Fibroblast of skin of right quadriceps (primary cell): ENCODE results near the gene CAPN15.
A peak's percentile ranks its signal among the peaks of the same experiment; 100 is the strongest.
"Not testable (repeated sequence)": the region's sequence is repeated elsewhere in the genome, so short reads cannot be mapped to it uniquely, and the experiment has no call there.

Experiments
- DNase-seq: peaks from one replicate; pipeline ENCODE4 v3.0.0-alpha.2; 2013

Gene CAPN15

DNA sequence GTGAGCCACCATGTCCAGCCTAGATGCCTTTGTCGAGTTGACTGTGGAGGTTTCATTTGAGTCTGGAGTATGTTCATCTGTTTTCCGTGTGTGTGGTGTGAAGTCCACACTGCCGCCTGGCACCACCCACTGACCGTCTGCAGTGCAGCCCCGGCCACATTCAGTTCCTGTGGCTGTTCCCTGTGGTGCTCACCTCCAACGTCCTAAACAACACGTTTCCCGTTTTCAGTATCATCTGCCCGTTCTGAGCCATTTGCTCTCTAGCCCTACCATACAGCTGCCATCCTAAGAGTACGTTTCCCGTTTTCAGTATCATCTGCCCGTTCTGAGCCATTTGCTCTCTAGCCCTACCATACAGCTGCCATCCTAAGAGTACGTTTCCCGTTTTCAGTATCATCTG, 20.0 kb upstream of the CAPN15 start:
- DNase-seq, result not testable (repeated sequence)

DNA sequence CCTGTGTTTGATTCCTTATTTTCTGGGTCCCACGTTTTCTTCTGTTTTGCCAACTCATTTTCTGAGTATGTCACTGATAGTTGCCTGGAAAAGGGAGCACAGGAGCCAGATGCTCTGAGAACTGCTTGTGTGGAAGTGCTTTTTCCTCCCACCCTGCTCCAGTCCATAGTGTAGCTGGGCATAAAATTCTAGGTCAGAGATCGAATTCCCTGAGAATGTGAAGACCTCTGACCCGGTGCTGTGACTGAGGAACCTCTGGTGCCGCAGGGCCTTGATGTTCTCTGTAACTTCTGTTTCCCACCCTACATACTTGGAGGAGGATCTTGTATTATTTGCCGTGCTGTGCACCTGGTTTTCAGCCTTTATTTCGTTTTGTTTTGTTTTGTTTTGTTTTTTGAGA, 19.5 kb upstream of the CAPN15 start:
- no peak for DNase-seq

DNA sequence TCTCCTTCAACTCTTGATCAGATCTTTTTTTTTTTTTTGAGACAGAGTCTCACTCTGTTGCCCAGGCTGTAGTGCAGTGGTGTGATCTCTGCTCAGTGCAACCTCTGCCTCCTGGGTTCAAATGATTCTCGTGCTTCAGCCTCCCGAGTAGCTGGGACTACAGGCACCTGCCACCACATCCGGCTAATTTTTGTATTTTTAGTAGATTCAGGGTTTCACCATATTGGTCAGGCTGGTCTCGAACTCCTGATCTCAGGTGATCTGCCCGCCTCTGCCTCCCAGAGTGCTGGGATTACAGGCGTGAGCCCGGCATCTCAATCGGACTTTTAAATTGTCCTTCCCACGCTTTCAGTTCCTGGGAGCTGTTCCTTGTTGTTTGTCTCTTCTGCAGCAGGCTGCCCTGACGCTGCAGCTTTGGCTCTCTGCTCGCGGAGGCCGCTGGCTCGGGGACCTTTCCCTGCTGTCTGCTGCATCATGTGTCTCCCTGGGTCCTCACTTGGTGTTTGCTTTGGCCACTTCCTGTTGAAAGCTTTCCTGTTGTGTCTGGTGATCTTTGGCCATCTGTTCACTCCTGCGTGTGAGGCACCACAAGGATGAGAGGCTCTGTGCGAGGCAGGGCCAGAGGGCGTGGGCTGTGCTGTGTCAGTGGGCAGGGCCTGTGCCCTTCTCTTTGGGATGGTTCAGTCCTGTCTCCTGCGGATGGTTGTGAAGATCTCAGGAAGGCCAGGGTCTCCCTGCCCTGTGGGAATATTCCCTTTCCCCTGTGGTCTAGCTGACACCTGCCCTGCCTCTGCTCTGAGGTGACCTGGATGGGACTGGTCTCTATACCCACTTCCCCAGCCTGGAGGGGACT, 18.4 kb upstream of the CAPN15 start:
- no peak for DNase-seq

DNA sequence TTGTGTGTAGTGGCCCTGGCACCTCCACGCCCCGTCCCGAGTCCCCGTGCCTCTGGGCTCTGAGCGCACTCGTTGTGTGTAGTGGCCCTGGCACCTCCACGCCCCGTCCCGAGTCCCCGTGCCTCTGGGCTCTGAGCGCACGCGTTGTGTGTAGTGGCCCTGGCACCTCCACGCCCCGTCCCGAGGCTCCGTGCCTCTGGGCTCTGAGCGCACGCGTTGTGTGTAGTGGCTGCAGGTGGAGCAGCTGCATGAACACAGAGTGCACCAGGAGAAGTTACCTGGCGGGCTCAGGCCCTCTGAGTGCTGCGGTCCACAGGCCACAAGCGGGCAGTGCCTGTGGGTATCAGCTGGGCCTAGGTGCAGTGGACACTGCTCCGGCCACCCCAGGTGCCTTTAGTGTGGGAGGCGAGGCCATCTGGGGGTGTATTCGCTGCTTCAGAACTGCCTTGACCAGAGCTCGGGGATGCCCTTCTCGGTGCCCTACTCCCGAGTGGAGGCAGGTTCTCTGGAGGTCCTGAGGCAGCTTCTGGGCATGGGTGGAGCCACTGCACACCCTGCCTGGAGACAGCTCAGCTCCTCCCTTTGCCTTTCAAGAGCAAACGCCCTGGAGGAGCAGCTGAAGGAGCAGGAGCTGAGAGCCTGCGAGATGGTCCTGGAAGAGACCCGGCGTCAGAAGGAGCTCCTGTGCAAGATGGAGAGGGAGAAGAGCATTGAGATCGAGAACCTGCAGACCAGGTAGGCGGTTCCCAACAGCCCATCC, 17.3 kb upstream of the CAPN15 start:
- no peak for DNase-seq

DNA sequence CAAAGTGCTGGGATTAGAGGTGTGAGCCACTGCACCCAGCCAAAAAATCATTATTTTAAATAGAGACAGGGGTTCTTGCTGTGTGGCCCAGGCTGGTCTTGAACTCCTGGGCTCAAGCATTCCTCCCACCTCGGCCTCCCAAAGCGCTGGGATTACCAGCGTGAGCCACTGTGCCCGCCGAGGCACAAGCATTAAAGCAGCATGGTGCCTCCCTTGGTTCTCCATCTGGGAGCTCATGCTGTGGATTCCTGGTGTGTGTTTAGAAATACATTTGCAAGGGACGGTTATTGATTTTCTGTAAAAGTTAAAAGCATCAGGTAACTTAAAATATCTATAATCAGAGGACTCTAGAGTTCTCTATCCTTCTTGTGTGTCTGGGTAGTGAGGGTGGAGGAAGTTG, 14.7 kb upstream of the CAPN15 start:
- DNase-seq, result no peak

DNA sequence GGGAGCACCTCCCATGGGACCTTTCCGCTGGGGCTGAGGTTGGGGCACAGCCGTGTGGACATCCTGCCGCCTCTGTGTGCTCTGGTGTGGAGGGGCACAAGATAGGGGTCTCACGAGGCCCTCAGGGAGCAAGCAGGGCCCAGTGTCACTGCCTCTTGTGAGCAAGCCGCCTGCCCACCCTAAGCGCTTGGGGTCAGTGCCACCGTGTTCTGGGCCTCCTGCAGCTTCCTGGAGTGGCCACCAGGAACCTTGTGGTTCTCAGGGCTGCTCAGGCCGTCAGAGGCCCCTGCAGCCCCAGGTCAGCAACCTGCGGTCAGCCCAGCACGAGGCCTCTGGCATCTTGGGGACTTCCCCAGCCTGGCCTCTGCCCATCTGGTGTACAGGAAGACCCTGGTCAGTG, 13.6 kb upstream of the CAPN15 start:
- DNase-seq, result no peak

DNA sequence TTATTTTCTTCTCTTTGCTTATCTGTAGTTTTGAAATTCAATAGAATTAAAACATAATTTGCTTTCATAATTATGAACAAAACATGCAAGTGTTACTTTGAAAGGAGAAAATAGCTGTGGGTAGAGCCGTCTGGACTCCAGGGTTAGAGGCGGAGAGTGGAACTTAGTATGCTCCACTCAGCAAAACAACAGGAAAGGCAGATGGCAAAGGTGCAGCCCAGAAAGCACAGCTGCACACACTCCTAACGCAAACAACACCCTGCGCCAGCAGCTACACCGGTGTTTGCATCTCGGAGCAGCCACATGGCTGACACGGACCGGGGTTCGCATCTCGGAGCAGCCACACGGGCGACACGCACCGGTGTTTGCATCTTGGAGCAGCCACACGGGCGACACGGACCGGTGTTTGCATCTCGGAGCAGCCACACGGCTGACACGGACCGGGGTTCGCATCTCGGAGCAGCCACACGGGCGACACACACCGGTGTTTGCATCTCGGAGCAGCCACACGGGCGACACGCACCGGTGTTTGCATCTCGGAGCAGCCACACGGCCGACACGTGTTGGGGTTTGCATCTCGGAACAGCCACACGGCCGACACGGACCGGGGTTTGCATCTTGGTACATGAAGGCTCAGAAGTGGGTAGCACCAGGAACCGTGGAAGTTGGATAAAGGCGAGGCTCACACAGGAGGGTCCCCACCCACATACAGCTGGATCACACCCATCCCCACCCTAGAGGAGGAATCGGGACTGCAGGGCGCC, 12.2 kb upstream of the CAPN15 start:
- no peak for DNase-seq

DNA sequence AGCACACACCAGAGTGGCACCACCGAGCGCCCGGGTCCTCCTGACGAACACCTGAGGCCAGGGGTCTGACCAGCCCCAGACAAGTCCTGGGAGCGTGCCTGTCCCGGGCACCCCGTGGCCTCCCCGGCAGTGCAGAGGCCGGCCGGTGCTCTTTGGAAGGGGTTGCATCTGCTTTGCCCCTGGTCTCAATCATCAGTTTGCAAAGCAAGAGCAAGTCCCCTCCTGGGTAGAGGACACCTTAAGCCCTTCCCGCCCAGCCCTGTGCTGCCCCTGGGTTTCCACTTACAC, 11.6 kb upstream of the CAPN15 start:
- DNase-seq, result no peak

DNA sequence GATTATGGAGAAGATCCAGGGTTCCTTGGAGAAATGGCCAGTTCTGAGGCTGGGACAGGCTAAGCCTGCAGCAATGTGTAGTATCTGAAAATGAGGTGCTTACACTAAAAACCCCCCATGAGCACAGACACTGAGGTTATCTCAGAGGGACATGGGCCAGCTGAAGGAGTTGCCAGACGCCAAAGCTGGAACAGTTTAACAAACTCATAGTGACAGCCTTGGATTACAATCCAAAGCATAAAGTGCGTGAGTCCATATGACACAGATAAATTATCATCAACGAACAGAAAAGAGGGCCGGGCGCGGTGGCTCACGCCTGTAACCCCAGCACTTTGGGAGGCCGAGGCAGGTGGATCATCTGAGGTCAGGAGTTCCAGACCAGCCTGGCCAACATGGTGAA, 11.2 kb upstream of the CAPN15 start:
- no peak for DNase-seq

DNA sequence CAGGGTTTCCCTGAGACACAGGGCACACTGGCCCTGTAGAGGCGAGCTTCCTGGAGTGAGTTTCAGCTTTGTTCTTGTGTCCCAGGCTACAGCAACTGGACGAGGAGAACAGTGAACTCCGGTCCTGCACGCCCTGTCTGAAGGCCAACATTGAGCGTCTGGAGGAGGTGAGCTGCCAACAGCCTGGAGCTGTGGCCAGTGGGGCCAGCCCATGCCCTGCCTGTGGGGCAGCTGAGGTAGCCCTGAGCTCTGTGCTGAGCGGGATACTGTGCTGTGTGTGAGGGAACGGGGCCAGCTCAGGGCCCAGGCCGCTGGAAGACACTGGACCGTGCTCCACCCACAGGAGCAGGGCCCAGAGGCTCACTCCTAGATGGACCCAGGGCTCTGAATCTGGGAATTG, 8.7 kb upstream of the CAPN15 start:
- no peak for DNase-seq

DNA sequence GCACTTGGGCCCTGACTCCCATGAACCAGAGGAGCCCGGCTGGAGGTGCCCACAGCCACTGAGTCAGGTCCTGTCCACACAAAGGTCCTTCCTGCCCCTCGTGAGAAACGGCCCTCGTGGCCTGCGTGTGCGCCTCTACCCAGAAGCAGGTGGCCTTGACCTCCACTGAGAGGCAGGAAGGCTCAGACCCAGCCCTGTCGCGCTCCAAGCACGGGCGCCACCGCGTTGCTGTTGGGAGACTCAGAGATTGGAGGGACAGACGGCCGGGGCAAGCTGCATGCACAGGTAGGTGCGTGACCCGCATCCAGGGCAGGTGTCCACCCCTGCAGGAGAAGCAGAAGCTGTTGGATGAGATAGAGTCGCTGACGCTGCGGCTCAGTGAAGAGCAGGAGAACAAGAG, 8.1 kb upstream of the CAPN15 start:
- DNase-seq, result no peak

DNA sequence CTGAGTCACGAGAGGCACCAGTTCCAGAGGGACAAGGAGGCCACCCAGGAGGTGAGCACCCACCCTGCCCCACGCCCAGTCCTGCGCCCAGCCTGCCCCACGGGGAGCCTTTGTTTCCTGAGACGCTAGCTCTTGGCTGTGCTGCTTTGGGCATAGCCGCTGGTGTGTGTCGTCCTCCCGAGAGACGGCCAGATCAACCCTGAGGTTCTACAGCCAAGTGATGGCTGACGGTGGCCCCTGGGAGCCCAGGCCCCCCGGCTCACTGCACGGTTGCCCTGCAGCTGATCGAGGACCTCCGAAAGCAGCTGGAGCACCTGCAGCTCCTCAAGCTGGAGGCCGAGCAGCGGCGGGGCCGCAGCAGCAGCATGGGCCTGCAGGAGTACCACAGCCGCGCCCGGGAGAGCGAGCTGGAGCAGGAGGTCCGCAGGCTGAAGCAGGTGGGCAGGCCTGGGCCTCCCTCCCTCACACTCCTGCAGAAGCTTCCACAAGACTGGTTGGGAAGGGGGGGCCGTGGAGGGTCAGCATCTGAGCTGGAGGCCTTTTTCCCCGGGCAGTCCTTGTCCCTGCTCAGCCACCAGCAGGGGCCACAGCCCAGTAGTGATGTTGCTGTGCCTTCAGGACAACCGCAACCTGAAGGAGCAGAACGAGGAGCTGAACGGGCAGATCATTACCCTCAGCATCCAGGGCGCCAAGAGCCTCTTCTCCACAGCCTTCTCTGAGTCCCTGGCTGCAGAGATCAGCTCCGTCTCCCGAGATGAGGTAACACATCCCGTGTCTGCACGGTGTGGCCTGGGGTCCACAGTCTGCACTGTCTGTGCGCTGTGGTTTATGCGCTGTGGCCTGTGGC, 7.4 kb upstream of the CAPN15 start:
- no peak for DNase-seq

DNA sequence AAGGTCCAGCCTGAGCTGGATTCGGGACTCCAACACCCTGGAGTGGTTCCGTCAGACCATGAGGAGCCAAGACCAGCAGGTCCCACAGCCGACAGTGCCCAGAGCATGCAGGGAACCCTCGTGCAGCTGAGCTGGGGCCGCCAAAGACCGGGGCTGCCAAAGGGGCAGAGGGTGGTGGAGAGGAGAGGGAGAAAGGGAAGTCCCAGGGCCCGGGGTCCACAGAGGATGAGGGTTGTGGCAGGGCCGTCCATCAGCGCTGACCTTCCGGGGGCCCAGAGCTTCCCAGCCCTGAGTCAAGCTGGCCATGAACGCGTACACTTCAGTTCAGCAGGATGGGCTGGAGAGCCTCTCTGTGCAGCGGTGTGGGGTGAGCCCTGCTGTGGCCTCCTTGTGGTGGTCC, 6.7 kb upstream of the CAPN15 start:
- no peak for DNase-seq

DNA sequence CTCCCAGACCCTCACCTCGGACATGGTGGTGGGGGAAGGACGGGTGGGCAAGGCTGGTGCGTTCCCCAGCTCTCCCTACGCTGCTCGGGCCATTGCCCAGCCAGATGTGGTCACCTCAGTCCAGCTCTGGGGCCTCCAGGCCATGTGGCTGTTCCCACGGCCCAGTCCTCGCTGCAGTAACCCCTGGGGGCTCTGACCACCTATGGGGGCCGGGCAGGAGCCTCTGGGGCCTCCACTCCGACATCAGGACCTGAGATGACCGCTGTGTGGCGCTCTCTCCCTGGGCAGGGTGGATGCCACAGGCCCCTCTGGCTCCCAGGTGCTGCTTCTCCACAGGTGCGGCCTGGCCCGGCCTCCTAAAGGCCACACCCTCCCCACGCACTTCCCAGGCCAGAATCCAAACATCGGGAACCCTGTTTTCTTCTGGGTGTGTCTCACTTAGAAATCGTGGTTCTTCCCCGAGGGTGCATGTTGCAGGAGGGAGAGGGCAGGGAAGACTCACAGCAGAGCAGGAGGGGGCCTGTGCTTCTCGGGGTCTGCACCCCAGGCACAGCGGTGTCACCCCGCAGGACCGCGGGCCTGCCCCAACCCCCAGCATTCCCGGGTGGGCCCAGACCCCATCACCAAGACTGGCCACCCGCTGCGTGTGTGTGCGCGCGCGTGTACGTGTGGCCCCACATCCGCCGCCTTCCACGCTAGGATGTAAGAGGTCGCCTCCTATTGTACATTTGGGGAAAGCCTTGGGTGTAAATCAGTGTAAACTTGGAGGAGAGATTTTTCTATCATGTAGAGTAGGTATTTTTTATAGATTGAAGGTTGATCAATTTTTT, 5.9 kb upstream of the CAPN15 start:
- DNase-seq, result no peak

DNA sequence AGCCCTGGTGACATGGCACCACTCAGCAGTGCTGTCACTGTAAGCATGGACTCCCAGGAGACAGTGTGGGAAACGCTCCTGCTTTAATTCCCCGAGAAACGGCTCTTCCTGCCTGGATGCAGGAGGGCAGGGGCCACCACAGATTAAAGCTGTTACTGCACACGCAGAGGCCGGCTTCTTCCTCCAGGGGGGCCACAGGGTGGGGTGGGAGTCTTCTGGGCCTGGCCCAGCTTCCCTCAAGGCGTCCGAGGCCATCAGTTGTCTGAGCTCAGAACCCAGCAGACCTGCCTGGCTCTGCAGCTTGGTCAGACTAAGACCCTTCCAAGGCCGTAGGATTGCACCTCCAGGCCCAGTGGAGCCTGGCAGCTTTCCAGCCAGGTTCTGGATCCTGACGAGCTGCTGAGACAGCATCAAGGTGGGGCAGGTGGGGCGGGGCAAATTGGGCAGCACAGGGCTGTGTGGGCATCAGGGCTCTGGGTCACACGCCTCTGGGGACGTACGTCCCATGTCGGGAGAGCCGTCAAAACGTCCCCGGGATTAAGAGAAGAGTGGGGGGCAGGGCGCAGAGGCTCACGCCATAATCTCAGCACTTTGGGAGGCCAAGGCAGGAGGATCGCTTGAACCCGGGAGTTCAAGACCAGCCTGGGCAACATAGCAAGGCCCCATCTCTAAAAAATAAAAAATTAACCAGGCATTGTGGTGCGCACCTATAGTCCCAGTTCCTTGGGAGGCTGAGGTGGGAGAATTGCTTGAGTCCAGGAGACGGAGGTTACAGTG, 5.0 kb upstream of the CAPN15 start:
- DNase-seq, result no peak

DNA sequence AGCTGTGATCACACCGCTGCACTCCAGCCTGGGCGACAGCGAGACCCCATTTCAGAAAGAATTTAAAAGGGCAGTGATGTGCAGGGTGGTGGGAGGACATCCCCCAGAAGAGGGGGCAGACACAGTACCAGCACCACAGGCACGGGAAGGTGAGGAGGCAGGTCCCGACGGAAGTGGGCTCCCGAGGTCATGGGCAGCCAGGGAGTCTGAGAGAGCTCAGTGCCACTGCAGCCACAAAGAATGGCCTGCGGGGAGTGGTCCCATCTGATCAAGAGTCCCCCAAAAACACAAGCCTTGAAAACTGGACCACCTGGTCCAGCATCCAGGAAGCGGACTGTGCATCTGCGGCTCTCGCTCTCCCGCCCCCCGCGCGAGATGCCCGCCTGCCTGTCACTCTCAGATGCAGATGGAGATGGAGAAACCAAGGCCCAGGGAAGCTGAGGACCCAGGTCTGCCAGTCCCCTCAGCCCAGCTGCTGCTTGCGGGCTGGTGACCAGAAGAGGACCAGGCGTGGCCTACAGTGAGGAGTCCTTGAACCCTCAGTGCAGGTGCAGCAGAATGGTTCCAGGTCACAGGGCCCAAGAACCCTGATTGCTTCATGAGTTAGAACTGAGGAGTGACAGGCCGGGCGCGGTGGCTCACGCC, 4.3 kb upstream of the CAPN15 start:
- DNase-seq, result no peak

DNA sequence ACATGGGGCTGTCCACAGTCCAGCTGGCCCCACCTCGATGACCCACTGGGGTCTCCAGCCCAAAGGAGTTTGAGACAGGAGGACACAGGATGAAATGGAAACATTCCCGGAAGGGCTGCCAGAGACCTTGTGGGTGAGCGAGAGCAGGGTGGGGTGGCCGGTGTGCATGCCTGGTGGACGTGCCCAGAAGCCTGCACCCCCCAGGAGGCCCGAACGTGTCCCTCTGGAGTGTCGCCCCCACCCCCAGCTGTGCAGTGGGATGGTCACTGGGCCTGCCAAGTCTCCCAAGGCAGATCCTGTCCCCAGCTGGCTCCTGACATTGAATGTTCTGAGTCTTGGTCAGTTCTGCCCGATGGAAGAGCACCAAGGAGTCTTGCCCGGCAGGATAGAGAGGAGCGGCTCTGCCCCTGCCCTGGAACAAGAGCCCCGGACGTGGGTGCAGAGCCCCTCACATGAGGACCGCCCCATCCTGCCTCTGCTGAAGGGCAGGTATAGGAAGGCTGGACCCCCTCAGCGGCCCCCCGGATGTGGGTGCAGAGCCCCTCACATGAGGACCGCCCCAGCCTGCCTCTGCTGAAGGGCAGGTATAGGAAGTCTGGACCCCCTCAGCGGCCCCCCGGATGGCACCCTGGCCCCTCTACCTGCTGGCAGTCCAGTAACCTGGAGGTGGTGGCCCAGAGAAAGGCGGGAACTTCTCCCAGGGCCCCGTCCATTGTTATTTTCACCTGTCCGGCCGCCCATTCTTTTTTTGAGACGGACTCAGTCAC, 3.1 kb upstream of the CAPN15 start:
- no peak for DNase-seq

DNA sequence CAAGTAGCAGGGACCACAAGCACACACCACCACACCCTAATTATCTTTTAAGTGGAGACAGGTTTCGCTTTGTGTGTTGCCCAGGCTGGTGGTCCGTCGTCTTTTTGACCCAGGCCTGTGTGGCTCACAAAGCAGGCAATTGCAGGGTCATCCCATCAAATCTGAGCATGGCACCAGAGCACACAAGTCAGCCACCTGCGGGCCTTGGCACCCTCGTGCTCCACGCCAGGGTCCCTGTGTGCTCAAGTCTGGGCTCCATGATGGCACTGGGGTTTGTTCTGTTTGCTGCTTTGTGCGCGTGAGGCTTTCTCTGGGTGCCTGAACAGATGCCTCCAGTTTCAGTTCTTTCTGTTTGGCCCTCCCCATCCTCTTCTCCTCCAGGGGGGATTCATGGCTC, 2.4 kb upstream of the CAPN15 start:
- no peak for DNase-seq

DNA sequence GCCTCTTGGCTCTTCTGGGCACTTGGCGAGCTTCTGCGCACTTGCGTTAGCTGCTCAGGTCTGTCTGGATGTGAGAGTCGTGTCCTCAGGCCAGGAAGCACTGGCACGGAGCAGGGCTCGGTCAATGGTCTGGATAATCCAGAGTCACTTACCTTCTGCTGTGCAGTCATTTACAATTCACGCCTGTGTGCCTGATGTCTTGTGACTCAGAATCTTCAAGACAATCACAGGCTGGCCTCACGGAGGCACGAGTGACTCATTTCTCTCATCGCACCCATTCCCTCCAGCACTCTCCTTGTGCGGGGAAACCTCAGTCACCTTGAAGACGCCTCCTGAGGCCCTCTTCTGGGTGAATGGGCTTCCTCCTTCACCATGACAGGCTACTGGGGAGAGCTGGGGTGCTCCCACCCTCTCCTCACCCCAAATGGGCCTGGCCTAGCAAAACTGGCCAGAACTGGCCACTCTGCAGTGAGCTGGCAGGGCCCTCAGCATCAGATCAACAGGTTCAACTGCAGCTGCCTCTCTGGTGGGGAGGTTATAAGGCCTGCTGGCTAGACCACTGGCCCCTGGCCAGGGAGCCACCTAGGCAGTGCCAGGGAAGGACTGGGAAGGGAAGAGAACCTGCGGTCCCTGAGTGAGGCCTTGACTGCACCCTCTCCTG, 1.9 kb upstream of the CAPN15 start:
- DNase-seq, result peak; percentile 78
